GM10266 (cell line): ENCODE measurements around the gene SPEF1.

ENCODE experiments used
- DNase-seq: peaks from one replicate; pipeline ENCODE4 v3.0.0; 2012; ENCODE audit errors: extremely low spot score
- TF ChIP-seq, protein P1 (sequence below): IDR thresholded peaks from 2 replicates; pipeline ENCODE4 v1.5.1; 2012; ENCODE audit warnings: mild to moderate bottlenecking, low read depth; ENCODE audit not compliant: control insufficient read depth, insufficient read depth; ENCODE audit errors: missing control alignments

The SPEF1 gene

GRCh38 chr20:3785240-3786125 lies 4.2 kb upstream of the SPEF1 start:
- DNase-seq, result no peak
- TF ChIP-seq, protein P1, sequence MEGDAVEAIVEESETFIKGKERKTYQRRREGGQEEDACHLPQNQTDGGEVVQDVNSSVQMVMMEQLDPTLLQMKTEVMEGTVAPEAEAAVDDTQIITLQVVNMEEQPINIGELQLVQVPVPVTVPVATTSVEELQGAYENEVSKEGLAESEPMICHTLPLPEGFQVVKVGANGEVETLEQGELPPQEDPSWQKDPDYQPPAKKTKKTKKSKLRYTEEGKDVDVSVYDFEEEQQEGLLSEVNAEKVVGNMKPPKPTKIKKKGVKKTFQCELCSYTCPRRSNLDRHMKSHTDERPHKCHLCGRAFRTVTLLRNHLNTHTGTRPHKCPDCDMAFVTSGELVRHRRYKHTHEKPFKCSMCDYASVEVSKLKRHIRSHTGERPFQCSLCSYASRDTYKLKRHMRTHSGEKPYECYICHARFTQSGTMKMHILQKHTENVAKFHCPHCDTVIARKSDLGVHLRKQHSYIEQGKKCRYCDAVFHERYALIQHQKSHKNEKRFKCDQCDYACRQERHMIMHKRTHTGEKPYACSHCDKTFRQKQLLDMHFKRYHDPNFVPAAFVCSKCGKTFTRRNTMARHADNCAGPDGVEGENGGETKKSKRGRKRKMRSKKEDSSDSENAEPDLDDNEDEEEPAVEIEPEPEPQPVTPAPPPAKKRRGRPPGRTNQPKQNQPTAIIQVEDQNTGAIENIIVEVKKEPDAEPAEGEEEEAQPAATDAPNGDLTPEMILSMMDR, result no peak

DNA sequence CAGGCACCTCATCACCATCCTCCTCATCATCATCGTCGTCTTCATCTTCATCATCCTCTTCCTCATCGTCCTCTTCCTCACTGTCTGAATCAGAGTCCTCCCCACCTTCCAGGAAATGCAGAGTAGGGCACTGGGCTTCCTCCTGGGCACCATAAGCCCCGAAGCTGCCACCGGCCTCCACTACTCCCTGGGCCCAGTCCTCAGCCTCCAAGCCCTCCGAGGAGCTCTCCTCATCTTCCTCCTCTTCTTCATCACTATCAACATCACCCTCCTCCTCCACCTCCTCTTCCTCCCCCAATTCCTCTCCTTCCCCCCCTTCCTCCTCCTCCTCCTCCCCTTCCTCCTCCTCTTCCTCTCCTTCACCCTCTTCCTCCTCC lies 3.6 kb upstream of the SPEF1 start:
- DNase-seq, result no peak
- TF ChIP-seq, protein P1, result no peak

DNA sequence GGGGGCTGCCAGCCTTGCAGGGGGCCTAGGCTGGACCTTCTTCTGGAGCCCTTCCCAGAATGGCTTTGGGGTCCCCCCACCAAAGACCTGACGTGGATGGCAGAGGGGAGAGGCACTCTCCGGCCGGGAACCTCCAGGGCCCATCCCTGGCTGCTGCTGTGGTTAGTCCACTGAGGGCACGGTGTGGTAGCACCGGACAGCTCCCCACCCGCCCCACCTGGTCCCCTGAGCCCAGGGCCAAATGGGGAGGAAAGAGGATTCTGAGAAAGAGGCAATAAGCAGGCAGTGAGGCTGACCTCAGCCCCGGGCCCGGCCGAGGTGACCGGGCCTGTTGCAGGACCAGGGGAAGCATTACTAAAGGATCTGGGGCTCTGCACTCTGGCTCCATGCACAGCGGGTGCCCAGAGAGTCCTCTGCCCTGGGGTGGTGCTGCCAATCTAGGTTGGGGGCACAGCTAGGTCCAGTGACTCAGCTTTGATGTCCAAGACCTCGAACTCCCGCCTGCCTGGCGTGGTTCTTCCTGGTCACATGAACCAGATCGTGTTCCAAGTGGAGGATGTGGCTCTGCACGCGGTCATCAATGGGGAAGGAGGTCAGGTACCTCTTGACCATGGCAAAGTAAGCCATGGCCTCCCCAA lies 3.1 kb upstream of the SPEF1 start:
- TF ChIP-seq, protein P1, result no peak
- DNase-seq, result no peak

- DNase-seq, result no peak
- TF ChIP-seq, protein P1, result no peak
Measured at GRCh38 chr20:3783511-3784195, 2.4 kb upstream of the SPEF1 start.

DNA sequence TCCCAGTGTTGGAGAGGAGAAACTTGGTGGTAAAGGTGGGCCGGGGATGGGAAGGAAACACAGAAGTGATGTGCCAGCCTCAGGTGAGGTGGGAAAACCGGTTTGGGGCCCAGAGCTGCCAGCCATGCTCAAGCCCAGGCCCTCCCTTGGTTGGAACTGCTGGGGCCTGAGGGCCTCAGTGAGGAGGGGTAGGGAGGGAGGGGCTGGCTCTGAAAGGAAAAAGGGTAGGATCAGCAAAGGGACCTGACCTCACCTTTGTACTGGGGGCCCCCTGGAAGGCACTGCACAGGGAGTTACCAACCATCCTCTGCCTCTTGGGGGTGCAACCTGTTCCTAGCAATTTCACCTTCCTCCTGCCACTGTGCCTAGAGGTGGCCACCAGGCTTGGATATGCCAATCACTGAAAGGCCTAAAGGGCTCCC lies 1.8 kb upstream of the SPEF1 start:
- TF ChIP-seq, protein P1, result no peak
- no peak for DNase-seq

- TF ChIP-seq, protein P1, result no peak
- DNase-seq, result no peak
Measured at GRCh38 chr20:3782597-3782996, 1.3 kb upstream of the SPEF1 start.
